K562 (cell line): ENCODE data around the gene GATC. TPM values are rescaled to one million over a fixed set of nuclear protein-coding genes. Genes with fewer than 3 reads are reported as not detected.
A peak's percentile ranks its signal among the peaks of the same experiment; 100 is the strongest.

Experiments used
- ATAC-seq: fragments of 200-7000 bp; cut with Tn5 transposase; 3 replicates; pipeline ENCODE4 v1.9.1; 2020; ENCODE audit warnings: moderate library complexity
- BruUV-seq: library from RNA; stranded (reverse); fragments of 400-500 nt; replicated peaks from 2 replicates; lab custom pipeline; 2021; lab: Mats Ljungman, UMichigan
- CTCF ChIA-PET: fragments of 300-600 bp; formaldehyde crosslinking; extraction: SDS; loops from one replicate; lab custom pipeline; 2021; ENCODE audit warnings: low intra/inter-chr PET ratio; lab: Yijun Ruan, JAX
- POLR2A ChIA-PET: fragments of 300-600, 350-650 bp; sonication (Branson Sonifier 250); formaldehyde crosslinking; extraction: SDS; loops from one replicate; lab custom pipeline; 2021; ENCODE audit warnings: antibody characterized with exemption, inconsistent platforms; lab: Yijun Ruan, JAX
- DNase-seq, 4 experiments: peaks; one replicate each; pipeline versions ENCODE4 v3.0.0 to v3.0.0-alpha.2; 2011 to 2018; ENCODE audit warnings: low spot score in 3 of 4, mixed read lengths in 3 of 4; ENCODE audit errors: extremely low read depth in 1 of 4
- FAIRE-seq: peaks from 2 replicates; lab custom pipeline; 2011; peaks lifted over from hg19 to GRCh38; lab: Jason Lieb, UNC
- H2AFZ ChIP-seq: 2 replicates; pipeline ENCODE4 v1.6.0; 2011; ENCODE audit warnings: low read depth, low read length, control low read depth, inconsistent platforms
- H3K27ac ChIP-seq: fragments of 200-600 bp; 3 replicates; pipeline ENCODE4 v1.8.0; 2011; ENCODE audit warnings: low read depth, mild to moderate bottlenecking, control low read depth, inconsistent platforms, low read length, moderate library complexity, mixed read lengths; ENCODE audit errors: extremely low read depth
- H3K27me3 ChIP-seq, 2 experiments: fragments of 300-600 bp in 1 of 2; 2 replicates in 1 of 2; 3 replicates in 1 of 2; pipeline versions ENCODE4 v1.6.0 to v1.8.0; 2011; ENCODE audit warnings: inconsistent platforms in 2 of 2, low read length in 2 of 2, mild to moderate bottlenecking in 1 of 2, mixed read lengths in 1 of 2, moderate library complexity in 1 of 2; ENCODE audit not compliant: control insufficient read depth in 2 of 2, insufficient read depth in 2 of 2
- H3K36me3 ChIP-seq: fragments of 300-600 bp; 3 replicates; pipeline ENCODE4 v1.8.0; 2011; ENCODE audit warnings: mild to moderate bottlenecking, low read length, inconsistent platforms; ENCODE audit not compliant: control insufficient read depth, insufficient read depth
- H3K4me1 ChIP-seq, 2 experiments: fragments of 200-600 bp in 1 of 2; replicated peaks in 1 of 2; 2 replicates in 1 of 2; 3 replicates in 1 of 2; pipeline versions ENCODE4 v1.5.1 to v1.8.0; 2011; ENCODE audit warnings: inconsistent platforms in 2 of 2, low read length in 2 of 2, mild to moderate bottlenecking in 1 of 2, mixed read lengths in 1 of 2, moderate library complexity in 1 of 2; ENCODE audit not compliant: control insufficient read depth in 2 of 2, insufficient read depth in 2 of 2
- H3K4me2 ChIP-seq: 2 replicates; pipeline ENCODE4 v1.6.1; 2011; ENCODE audit warnings: low read length, control low read depth, inconsistent platforms, mixed read lengths; ENCODE audit not compliant: insufficient read depth
- H3K4me3 ChIP-seq: fragments of 200-600 bp; sonication (generic), shearing (Covaris generic); 2 replicates; pipeline ENCODE4 v1.5.1; 2016; ENCODE audit warnings: control low read depth, inconsistent platforms
- H3K79me2 ChIP-seq: fragments of 200-600 bp; 3 replicates; pipeline ENCODE4 v1.8.0; 2011; ENCODE audit warnings: low read length, inconsistent platforms; ENCODE audit not compliant: control insufficient read depth, insufficient read depth
- H3K9ac ChIP-seq, 2 experiments: 2 replicates each; pipeline versions ENCODE4 v1.6.0 to v1.6.1; 2011; ENCODE audit warnings: low read depth in 2 of 2, low read length in 2 of 2, control low read depth in 1 of 2, inconsistent platforms in 1 of 2, mild to moderate bottlenecking in 1 of 2, mixed read lengths in 1 of 2; ENCODE audit not compliant: insufficient read depth in 1 of 2
- H3K9me1 ChIP-seq: one replicate; pipeline ENCODE4 v1.6.0; 2011; ENCODE audit warnings: inconsistent platforms, mild to moderate bottlenecking, low read length, moderate library complexity; ENCODE audit not compliant: control insufficient read depth, insufficient read depth
- H3K9me3 ChIP-seq: replicated peaks from 2 replicates; pipeline ENCODE4 v1.5.1; 2011; ENCODE audit warnings: low read depth, low read length, inconsistent platforms; ENCODE audit not compliant: control insufficient read depth, insufficient read depth
- H4K20me1 ChIP-seq: replicated peaks from 2 replicates; pipeline ENCODE4 v1.6.1; 2011; ENCODE audit warnings: low read length, inconsistent platforms, mixed read lengths; ENCODE audit not compliant: control insufficient read depth, insufficient read depth
- CEBPB ChIP-seq: fragments of 450-650 bp; IDR thresholded peaks from 2 replicates; pipeline ENCODE4 v1.6.1; 2016; ENCODE audit warnings: missing genetic modification characterization, missing compliant biosample characterization
- CEBPG ChIP-seq, 3 experiments: fragments of 200-800 bp in 1 of 3; sonication (Bioruptor generic) in 1 of 3; sonication (generic) in 1 of 3; formaldehyde crosslinking in 1 of 3; IDR thresholded peaks in 2 of 3; conservative IDR thresholded peaks in 1 of 3; 2 replicates each; pipeline versions ENCODE4 v1.6.1 to v1.8.0; 2016 to 2022; ENCODE audit warnings: missing compliant biosample characterization in 2 of 3, missing genetic modification characterization in 2 of 3, mild to moderate bottlenecking in 1 of 3, missing genetic modification reagents in 1 of 3
- NRF1 ChIP-seq, 2 experiments: fragments of 450-650 bp; IDR thresholded peaks in 1 of 2; conservative IDR thresholded peaks in 1 of 2; 2 replicates each; pipeline ENCODE4 v1.6.1; 2014; ENCODE audit warnings: mild to moderate bottlenecking in 2 of 2
- POLR2AphosphoS5 ChIP-seq: IDR thresholded peaks from 2 replicates; pipeline ENCODE4 v1.6.1; 2011; ENCODE audit warnings: mild to moderate bottlenecking, low read depth, low read length, moderate library complexity; ENCODE audit not compliant: control insufficient read depth, insufficient read depth
- RB1 ChIP-seq: fragments of 450-650 bp; IDR thresholded peaks from 2 replicates; pipeline ENCODE4 v1.6.1; 2017; ENCODE audit warnings: low read depth, mild to moderate bottlenecking
- SAP30 ChIP-seq: fragments of 200-600 bp; sonication (generic); IDR thresholded peaks from 2 replicates; pipeline ENCODE4 v1.6.1; 2012; ENCODE audit warnings: borderline replicate concordance, low read depth, mild to moderate bottlenecking, moderate library complexity, low read length, control low read depth, inconsistent platforms; ENCODE audit not compliant: insufficient read depth, poor library complexity, severe bottlenecking
- SIX5 ChIP-seq, 2 experiments: IDR thresholded peaks; 2 replicates each; pipeline ENCODE4 v1.6.1; 2011; ENCODE audit warnings: low read length in 2 of 2, borderline replicate concordance in 1 of 2, low read depth in 1 of 2, mild to moderate bottlenecking in 1 of 2, moderate library complexity in 1 of 2; ENCODE audit not compliant: insufficient read depth in 1 of 2
- SLC30A9 ChIP-seq: fragments of 250-450 bp; sonication (Bioruptor Pico); IDR thresholded peaks from 2 replicates; pipeline ENCODE4 v1.8.0; 2022; ENCODE audit warnings: mild to moderate bottlenecking, moderate library complexity
- SMC3 ChIP-seq: conservative IDR thresholded peaks from 2 replicates; pipeline ENCODE4 v1.6.1; 2011; ENCODE audit warnings: low read depth, low read length, improper control_type of control experiment; ENCODE audit not compliant: insufficient read depth
- ZNF444 ChIP-seq: fragments of 250-450 bp; sonication (Bioruptor Pico); IDR thresholded peaks from 2 replicates; pipeline ENCODE4 v1.4.0; 2020; ENCODE audit warnings: mild to moderate bottlenecking, moderate library complexity
- ZNF507 ChIP-seq: conservative IDR thresholded peaks from 2 replicates; pipeline ENCODE4 v1.6.1; 2017; ENCODE audit warnings: missing genetic modification characterization, missing compliant biosample characterization
- ZNF79 ChIP-seq: fragments of 250-450 bp; sonication (Bioruptor Pico); IDR thresholded peaks from 2 replicates; pipeline ENCODE4 v1.4.0; 2020; ENCODE audit warnings: low read depth, mild to moderate bottlenecking, moderate library complexity
- ZSCAN29 ChIP-seq: fragments of 450-650 bp; IDR thresholded peaks from 2 replicates; pipeline ENCODE4 v1.6.1; 2017
- WGBS: fragments of 100-300 bp; shearing (Covaris generic); methylation state at CpG from one replicate; pipeline ENCODE4 v1.1.6; 2016; ENCODE audit warnings: low coverage, mixed read lengths; ENCODE audit not compliant: insufficient coverage; ENCODE audit errors: missing lambda C conversion rate; 5-methylcytosine and 5-hydroxymethylcytosine counted together
- in situ Hi-C: fragments of 300-500 bp; cut with MboI; formaldehyde crosslinking; loops from 4 replicates; pipeline ENCODE4 v1.15.0; 2018; ENCODE audit warnings: inconsistent platforms, mixed read lengths
- intact Hi-C: fragments of 100-400 bp; cut with micrococcal nuclease; formaldehyde crosslinking; loops from 2 replicates; pipeline ENCODE4 v1.14.2; 2022
- polyA plus RNA-seq, 8 experiments: library from polyadenylated mRNA; depleted of rRNA in 4 of 8; stranded (reverse) in 5 of 8; unstranded in 3 of 8; fragments of >200 nt; fragmentation: Nextera tagmentation in 2 of 8; fragmentation: Illumina TruSeq in 1 of 8; extraction: Ambion mirVana in 2 of 8; extraction: Trizol in 1 of 8; gene quantifications; 2 replicates each; pipeline versions ENCODE4 v1.2.1 to v1.2.3, GENCODE V29; 2011 to 2014; ENCODE audit warnings: inconsistent platforms in 1 of 8, missing spikeins in 1 of 8
- total RNA-seq, 7 experiments: library from RNA; depleted of rRNA in 6 of 7; stranded (reverse); fragments of >200 nt in 6 of 7; fragmentation: Illumina TruSeq in 2 of 7; extraction: Trizol in 2 of 7; gene quantifications; 2 replicates each; pipeline versions ENCODE4 v1.2.1 to v1.2.3, GENCODE V29; 2011 to 2021; ENCODE audit warnings: low replicate concordance in 1 of 7
- TF ChIP-seq, protein P1 (sequence below), 3 experiments: IDR thresholded peaks in 2 of 3; conservative IDR thresholded peaks in 1 of 3; 2 replicates each; pipeline ENCODE4 v1.5.1; 2011 to 2012; ENCODE audit warnings: low read length in 3 of 3, mild to moderate bottlenecking in 3 of 3, control low read depth in 2 of 3, improper control_type of control experiment in 1 of 3, inconsistent platforms in 1 of 3, low read depth in 1 of 3, mixed read lengths in 1 of 3, moderate library complexity in 1 of 3; ENCODE audit not compliant: insufficient read depth in 2 of 3
- TF ChIP-seq, protein P2 (sequence below): fragments of 450-650 bp; formaldehyde crosslinking; IDR thresholded peaks from 2 replicates; pipeline ENCODE4 v1.4.0; 2022; ENCODE audit warnings: mild to moderate bottlenecking, moderate library complexity
- TF ChIP-seq, protein P3 (sequence below): fragments of 200-800 bp; sonication (Bioruptor generic); IDR thresholded peaks from 2 replicates; pipeline ENCODE4 v1.6.1; 2017; ENCODE audit warnings: missing genetic modification characterization, missing compliant biosample characterization

The GATC gene
- total and polyA plus RNA-seq, 9 of the 15 experiments (the other 6 are each of a cell fraction or from before 2014, with no cell fraction given), result 5.8 to 52.6 (median 28.2) TPM

DNA sequence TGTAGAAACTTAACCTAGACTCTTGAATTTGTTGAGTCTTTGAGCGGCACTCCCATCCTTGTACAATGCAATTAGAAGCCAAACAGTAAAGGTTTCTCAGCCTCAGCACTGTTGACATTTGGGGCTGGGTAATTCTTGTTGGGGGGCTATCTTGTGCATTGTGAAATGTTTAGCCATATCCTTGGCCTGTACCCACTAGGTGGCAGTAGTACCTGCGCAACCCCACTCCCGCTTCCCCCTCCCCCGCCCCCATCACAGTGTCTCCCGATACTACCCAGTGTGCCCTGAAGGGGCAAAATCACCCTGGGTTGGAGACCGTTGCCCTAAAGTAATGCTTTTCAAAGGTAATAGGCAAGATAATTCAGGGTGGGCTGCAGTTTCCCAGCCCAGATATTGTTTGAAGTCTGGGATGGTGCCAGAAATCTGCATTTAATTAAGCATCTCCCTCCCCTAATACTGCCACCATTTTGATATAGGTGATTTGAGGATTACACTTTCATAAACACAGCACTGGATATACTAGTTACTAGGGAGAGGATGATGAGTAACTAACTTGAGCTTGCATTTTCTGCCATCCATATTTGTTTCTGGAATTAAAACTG, 6.5 kb upstream of the GATC start:
- ChIA-PET CTCF (interaction anchor here (0.6 to 1.1 kb wide), 4 partner anchors 83 to 671 kb away, joined by 3 to 5 read pairs (median 4); no protein-coding TSS in a partner anchor), POLR2A (interaction anchor here (1.1 to 1.9 kb wide), 2 partner anchors 13 to 101 kb away, joined by 4 read pairs; no protein-coding TSS in a partner anchor)
- 7% methylated on average over 6 of the region's 6 CpGs for WGBS
- FAIRE-seq, result no peak
- in situ Hi-C loops, result loop anchor here (10.0 kb wide), 1 partner anchor 115 kb away; the partner anchor contains the start of gene PLA2G1B
- H2AFZ ChIP-seq, result no peak overlapping the region
- intact Hi-C loops, result loop anchor here (1.0 to 10.0 kb wide), 2 partner anchors 57 to 205 kb away; partner anchors contain the start of genes CABP1 and DYNLL1
- no TSS peak for BruUV-seq
- no peaks in the 10 kb centered on the region for H3K9me3 ChIP-seq
- ATAC-seq, result peak; percentile 76
- H3K4me1 ChIP-seq, result peaks cover 3 to 8% of the 10 kb centered on the region in 2 experiments; a peak in 4 of 5 replicates
- peaks cover 60% of the 10 kb centered on the region for H3K79me2 ChIP-seq
- peak; percentile 73 to 87 (median 79) for DNase-seq
- peak overlapping the region; percentile 86; the same call in 1 of the 3 replicates for H3K27ac ChIP-seq
- peaks cover 53% of the 10 kb centered on the region for H3K36me3 ChIP-seq
- peak overlapping the region; percentile 91; the same call in 1 of the 2 replicates for H3K4me3 ChIP-seq
- H3K9me1 ChIP-seq, result no peaks in the 10 kb centered on the region
- peaks cover 7% of the 10 kb centered on the region for H4K20me1 ChIP-seq
- H3K9ac ChIP-seq, result no peak overlapping the region
- no peaks in the 10 kb centered on the region for H3K27me3 ChIP-seq
- H3K4me2 ChIP-seq, result peak overlapping the region; percentile 99
- peak; percentile 65 for TF ChIP-seq ZNF444 (CRISPR knock-in tag)
- TF ChIP-seq SLC30A9 (CRISPR knock-in tag), result no peak
- TF ChIP-seq RB1, result no peak
- TF ChIP-seq, protein P1, sequence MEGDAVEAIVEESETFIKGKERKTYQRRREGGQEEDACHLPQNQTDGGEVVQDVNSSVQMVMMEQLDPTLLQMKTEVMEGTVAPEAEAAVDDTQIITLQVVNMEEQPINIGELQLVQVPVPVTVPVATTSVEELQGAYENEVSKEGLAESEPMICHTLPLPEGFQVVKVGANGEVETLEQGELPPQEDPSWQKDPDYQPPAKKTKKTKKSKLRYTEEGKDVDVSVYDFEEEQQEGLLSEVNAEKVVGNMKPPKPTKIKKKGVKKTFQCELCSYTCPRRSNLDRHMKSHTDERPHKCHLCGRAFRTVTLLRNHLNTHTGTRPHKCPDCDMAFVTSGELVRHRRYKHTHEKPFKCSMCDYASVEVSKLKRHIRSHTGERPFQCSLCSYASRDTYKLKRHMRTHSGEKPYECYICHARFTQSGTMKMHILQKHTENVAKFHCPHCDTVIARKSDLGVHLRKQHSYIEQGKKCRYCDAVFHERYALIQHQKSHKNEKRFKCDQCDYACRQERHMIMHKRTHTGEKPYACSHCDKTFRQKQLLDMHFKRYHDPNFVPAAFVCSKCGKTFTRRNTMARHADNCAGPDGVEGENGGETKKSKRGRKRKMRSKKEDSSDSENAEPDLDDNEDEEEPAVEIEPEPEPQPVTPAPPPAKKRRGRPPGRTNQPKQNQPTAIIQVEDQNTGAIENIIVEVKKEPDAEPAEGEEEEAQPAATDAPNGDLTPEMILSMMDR (IDR thresholded peaks at IDR 0.05 in 2 of 3, conservative IDR thresholded peaks at IDR 0.05 in 1 of 3; ENCODE audit: insufficient read depth in 2 of 3, low read depth in 1 of 3, low read length in 3 of 3), result peak; percentile 52 to 89 (median 67)
- no peak for TF ChIP-seq SAP30
- peak; percentile 55 for TF ChIP-seq CEBPG (CRISPR knock-in tag; IDR thresholded peaks at IDR 0.05)
- TF ChIP-seq CEBPG (tag; conservative IDR thresholded peaks at IDR 0.05 in 1 of 2, IDR thresholded peaks at IDR 0.05 in 1 of 2), result peak; percentile 68 to 80; a peak in 3 of 4 replicates
- TF ChIP-seq ZSCAN29, result no peak
- TF ChIP-seq CEBPB, result peak; percentile 87
- TF ChIP-seq SMC3, result 0 out of 2 replicates have a peak, but pooled peaks have one; percentile 30
- no peak for TF ChIP-seq ZNF507 (tag)
- no peak for TF ChIP-seq SIX5 (IDR thresholded peaks at IDR 0.05; ENCODE audit: borderline replicate concordance in 1 of 2, insufficient read depth in 1 of 2, low read depth in 1 of 2, low read length in 2 of 2)
- TF ChIP-seq ZNF79, result no peak
- peak in 1 of 2 experiments; percentile 22; a peak in 2 of 4 replicates for TF ChIP-seq NRF1 (conservative IDR thresholded peaks at IDR 0.05 in 1 of 2, IDR thresholded peaks at IDR 0.05 in 1 of 2)
- TF ChIP-seq, protein P2, sequence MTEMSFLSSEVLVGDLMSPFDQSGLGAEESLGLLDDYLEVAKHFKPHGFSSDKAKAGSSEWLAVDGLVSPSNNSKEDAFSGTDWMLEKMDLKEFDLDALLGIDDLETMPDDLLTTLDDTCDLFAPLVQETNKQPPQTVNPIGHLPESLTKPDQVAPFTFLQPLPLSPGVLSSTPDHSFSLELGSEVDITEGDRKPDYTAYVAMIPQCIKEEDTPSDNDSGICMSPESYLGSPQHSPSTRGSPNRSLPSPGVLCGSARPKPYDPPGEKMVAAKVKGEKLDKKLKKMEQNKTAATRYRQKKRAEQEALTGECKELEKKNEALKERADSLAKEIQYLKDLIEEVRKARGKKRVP, result no peak
- TF ChIP-seq POLR2AphosphoS5, result no peak
- TF ChIP-seq, protein P3, sequence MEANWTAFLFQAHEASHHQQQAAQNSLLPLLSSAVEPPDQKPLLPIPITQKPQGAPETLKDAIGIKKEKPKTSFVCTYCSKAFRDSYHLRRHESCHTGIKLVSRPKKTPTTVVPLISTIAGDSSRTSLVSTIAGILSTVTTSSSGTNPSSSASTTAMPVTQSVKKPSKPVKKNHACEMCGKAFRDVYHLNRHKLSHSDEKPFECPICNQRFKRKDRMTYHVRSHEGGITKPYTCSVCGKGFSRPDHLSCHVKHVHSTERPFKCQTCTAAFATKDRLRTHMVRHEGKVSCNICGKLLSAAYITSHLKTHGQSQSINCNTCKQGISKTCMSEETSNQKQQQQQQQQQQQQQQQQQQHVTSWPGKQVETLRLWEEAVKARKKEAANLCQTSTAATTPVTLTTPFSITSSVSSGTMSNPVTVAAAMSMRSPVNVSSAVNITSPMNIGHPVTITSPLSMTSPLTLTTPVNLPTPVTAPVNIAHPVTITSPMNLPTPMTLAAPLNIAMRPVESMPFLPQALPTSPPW (CRISPR knock-in tag), result peak; percentile 80
